K562 (cell line): ENCODE measurements around the gene ARHGAP32. TPM values are rescaled to one million over a fixed set of nuclear protein-coding genes. Genes with fewer than 3 reads are reported as not detected.

Experiments
- CBFA2T2 ChIP-seq: fragments of 450-650 bp; conservative IDR thresholded peaks from 2 replicates; pipeline ENCODE4 v1.6.1; 2017; ENCODE audit warnings: mild to moderate bottlenecking
- CBX5 ChIP-seq: IDR thresholded peaks from 2 replicates; pipeline ENCODE4 v1.6.1; 2014; ENCODE audit warnings: low read depth, borderline replicate concordance
- HCFC1 ChIP-seq: IDR thresholded peaks from 2 replicates; pipeline ENCODE4 v1.6.1; 2012; ENCODE audit warnings: low read depth, low read length, improper control_type of control experiment
- RBM34 ChIP-seq: fragments of 200-400 bp; formaldehyde crosslinking; IDR thresholded peaks from 2 replicates; pipeline ENCODE4 v1.6.1; 2018; ENCODE audit warnings: low read length, borderline replicate concordance; ENCODE audit not compliant: insufficient read depth
- SRF ChIP-seq, 2 experiments: fragments of 250-450, 450-650 bp in 1 of 2; sonication (Bioruptor Pico) in 1 of 2; sonication (generic) in 1 of 2; formaldehyde crosslinking; IDR thresholded peaks; 2 replicates each; pipeline versions ENCODE4 v1.5.0 to v1.5.1; 2020 to 2022; ENCODE audit warnings: mild to moderate bottlenecking in 1 of 2, missing genetic modification reagents in 1 of 2
- TAF1 ChIP-seq: IDR thresholded peaks from 2 replicates; pipeline ENCODE4 v1.6.1; 2011; ENCODE audit warnings: mild to moderate bottlenecking, low read length, moderate library complexity; ENCODE audit not compliant: insufficient read depth, control insufficient read depth, severe bottlenecking; ENCODE audit errors: extremely low read depth
- ZNF507 ChIP-seq: conservative IDR thresholded peaks from 2 replicates; pipeline ENCODE4 v1.6.1; 2017; ENCODE audit warnings: missing genetic modification characterization, missing compliant biosample characterization
- polyA plus RNA-seq, 8 experiments: library from polyadenylated mRNA; depleted of rRNA in 4 of 8; stranded (reverse) in 5 of 8; unstranded in 3 of 8; fragments of >200 nt; fragmentation: Nextera tagmentation in 2 of 8; fragmentation: Illumina TruSeq in 1 of 8; extraction: Ambion mirVana in 2 of 8; extraction: Trizol in 1 of 8; gene quantifications; 2 replicates each; pipeline versions ENCODE4 v1.2.1 to v1.2.3, GENCODE V29; 2011 to 2014; ENCODE audit warnings: inconsistent platforms in 1 of 8, missing spikeins in 1 of 8
- total RNA-seq, 7 experiments: library from RNA; depleted of rRNA in 6 of 7; stranded (reverse); fragments of >200 nt in 6 of 7; fragmentation: Illumina TruSeq in 2 of 7; extraction: Trizol in 2 of 7; gene quantifications; 2 replicates each; pipeline versions ENCODE4 v1.2.1 to v1.2.3, GENCODE V29; 2011 to 2021; ENCODE audit warnings: low replicate concordance in 1 of 7
- TF ChIP-seq, protein P1 (sequence below), 2 experiments: fragments of 450-650 bp in 1 of 2; sonication (generic) in 1 of 2; formaldehyde crosslinking in 1 of 2; IDR thresholded peaks; 2 replicates each; pipeline versions ENCODE4 v1.7.1 to v1.9.0; 2016 to 2022; ENCODE audit warnings: inconsistent platforms in 1 of 2, mild to moderate bottlenecking in 1 of 2, missing genetic modification reagents in 1 of 2
- TF ChIP-seq, protein P2 (sequence below): sonication (generic); formaldehyde crosslinking; IDR thresholded peaks from 2 replicates; pipeline ENCODE4 v1.8.0; 2022; ENCODE audit warnings: missing genetic modification reagents, mild to moderate bottlenecking, borderline replicate concordance

Gene ARHGAP32
- total and polyA plus RNA-seq, 9 of the 15 experiments (the other 6 are each of a cell fraction or from before 2014, with no cell fraction given) = 0.18 TPM; not detected in 8

DNA sequence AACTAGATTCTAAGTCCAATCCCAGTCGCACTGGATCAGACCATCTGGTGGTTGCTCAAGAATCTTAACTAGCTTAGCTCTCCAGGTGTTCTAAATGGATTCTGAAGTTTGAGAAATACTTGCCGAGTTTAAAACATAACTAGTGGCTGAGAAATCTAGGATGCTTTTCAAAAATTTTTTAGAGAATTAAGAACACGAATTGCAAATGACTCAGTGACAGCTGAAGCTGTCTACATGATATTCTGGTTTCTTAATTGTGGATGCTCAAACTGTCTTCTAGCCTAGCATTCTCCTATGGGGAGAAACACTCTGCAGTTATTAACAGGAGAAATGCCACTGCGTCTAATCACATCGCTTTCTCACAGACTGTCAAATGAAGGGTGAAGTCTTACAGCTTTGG lies 229.2 kb downstream of the ARHGAP32 start (continued):
- TF ChIP-seq, protein P1, sequence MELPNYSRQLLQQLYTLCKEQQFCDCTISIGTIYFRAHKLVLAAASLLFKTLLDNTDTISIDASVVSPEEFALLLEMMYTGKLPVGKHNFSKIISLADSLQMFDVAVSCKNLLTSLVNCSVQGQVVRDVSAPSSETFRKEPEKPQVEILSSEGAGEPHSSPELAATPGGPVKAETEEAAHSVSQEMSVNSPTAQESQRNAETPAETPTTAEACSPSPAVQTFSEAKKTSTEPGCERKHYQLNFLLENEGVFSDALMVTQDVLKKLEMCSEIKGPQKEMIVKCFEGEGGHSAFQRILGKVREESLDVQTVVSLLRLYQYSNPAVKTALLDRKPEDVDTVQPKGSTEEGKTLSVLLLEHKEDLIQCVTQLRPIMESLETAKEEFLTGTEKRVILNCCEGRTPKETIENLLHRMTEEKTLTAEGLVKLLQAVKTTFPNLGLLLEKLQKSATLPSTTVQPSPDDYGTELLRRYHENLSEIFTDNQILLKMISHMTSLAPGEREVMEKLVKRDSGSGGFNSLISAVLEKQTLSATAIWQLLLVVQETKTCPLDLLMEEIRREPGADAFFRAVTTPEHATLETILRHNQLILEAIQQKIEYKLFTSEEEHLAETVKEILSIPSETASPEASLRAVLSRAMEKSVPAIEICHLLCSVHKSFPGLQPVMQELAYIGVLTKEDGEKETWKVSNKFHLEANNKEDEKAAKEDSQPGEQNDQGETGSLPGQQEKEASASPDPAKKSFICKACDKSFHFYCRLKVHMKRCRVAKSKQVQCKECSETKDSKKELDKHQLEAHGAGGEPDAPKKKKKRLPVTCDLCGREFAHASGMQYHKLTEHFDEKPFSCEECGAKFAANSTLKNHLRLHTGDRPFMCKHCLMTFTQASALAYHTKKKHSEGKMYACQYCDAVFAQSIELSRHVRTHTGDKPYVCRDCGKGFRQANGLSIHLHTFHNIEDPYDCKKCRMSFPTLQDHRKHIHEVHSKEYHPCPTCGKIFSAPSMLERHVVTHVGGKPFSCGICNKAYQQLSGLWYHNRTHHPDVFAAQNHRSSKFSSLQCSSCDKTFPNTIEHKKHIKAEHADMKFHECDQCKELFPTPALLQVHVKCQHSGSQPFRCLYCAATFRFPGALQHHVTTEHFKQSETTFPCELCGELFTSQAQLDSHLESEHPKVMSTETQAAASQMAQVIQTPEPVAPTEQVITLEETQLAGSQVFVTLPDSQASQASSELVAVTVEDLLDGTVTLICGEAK (IDR thresholded peaks at IDR 0.05) = no peak
- TF ChIP-seq, protein P1 (CRISPR knock-in tag; IDR thresholded peaks at IDR 0.05) = no peak
- TF ChIP-seq ZNF507 (tag) (no peak), RBM34 (no peak), HCFC1 (no peak), TAF1 (no peak), SRF (CRISPR knock-in tag; IDR thresholded peaks at IDR 0.05) (no peak), CBX5 (no peak), CBFA2T2 (no peak)
- TF ChIP-seq, protein P2, sequence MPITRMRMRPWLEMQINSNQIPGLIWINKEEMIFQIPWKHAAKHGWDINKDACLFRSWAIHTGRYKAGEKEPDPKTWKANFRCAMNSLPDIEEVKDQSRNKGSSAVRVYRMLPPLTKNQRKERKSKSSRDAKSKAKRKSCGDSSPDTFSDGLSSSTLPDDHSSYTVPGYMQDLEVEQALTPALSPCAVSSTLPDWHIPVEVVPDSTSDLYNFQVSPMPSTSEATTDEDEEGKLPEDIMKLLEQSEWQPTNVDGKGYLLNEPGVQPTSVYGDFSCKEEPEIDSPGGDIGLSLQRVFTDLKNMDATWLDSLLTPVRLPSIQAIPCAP = no peak
